Loucy (cell line): ENCODE results near the gene SLFN12L.
"Not testable (repeated sequence)": the region's sequence is repeated elsewhere in the genome, so short reads cannot be mapped to it uniquely, and the experiment has no call there.

ENCODE experiments used
- H2AFZ ChIP-seq: fragments of 200-600 bp; sonication (generic); 2 replicates; pipeline ENCODE4 v1.6.0; 2016; ENCODE audit warnings: antibody characterized with exemption, mild to moderate bottlenecking, low read length, moderate library complexity
- H3F3A ChIP-seq: fragments of 200-600 bp; 2 replicates; pipeline ENCODE4 v1.6.0; 2016; ENCODE audit warnings: antibody characterized with exemption, low read depth, mild to moderate bottlenecking
- H3K27me3 ChIP-seq: fragments of 200-600 bp; sonication (generic); 2 replicates; pipeline ENCODE4 v1.6.1; 2014; ENCODE audit warnings: low read length, mild to moderate bottlenecking; ENCODE audit not compliant: insufficient read depth, poor library complexity, severe bottlenecking
- H3K36me3 ChIP-seq: fragments of 200-600 bp; sonication (generic); 2 replicates; pipeline ENCODE4 v1.6.1; 2016; ENCODE audit warnings: low read length; ENCODE audit not compliant: insufficient read depth
- H3K4me1 ChIP-seq: fragments of 200-600 bp; sonication (generic); 2 replicates; pipeline ENCODE4 v1.5.1; 2014; ENCODE audit warnings: low read length, mild to moderate bottlenecking; ENCODE audit not compliant: insufficient read depth, poor library complexity, severe bottlenecking
- H3K4me2 ChIP-seq: fragments of 200-600 bp; sonication (generic); 2 replicates; pipeline ENCODE4 v1.6.0; 2014; ENCODE audit warnings: antibody characterized with exemption, low read length, low read depth, mild to moderate bottlenecking; ENCODE audit not compliant: poor library complexity, severe bottlenecking
- H3K4me3 ChIP-seq: fragments of 200-600 bp; sonication (generic); 2 replicates; pipeline ENCODE4 v1.5.1; 2014; ENCODE audit warnings: low read length, mild to moderate bottlenecking, mixed read lengths; ENCODE audit not compliant: poor library complexity, severe bottlenecking
- H3K79me2 ChIP-seq: fragments of 200-600 bp; sonication (generic); 2 replicates; pipeline ENCODE4 v1.6.1; 2014; ENCODE audit warnings: low read length; ENCODE audit not compliant: insufficient read depth
- H3K9ac ChIP-seq: fragments of 200-600 bp; sonication (generic); 2 replicates; pipeline ENCODE4 v1.6.0; 2014; ENCODE audit warnings: mild to moderate bottlenecking, low read depth, low read length, moderate library complexity; ENCODE audit not compliant: poor library complexity, severe bottlenecking
- H3K9me2 ChIP-seq: fragments of 200-600 bp; sonication (generic); replicated peaks from 2 replicates; pipeline ENCODE4 v1.6.1; 2016; ENCODE audit warnings: low read depth, low read length, mixed read lengths
- H3K9me3 ChIP-seq: fragments of 200-600 bp; sonication (generic); 2 replicates; pipeline ENCODE4 v1.6.1; 2014; ENCODE audit warnings: mild to moderate bottlenecking, antibody characterized with exemption, low read length, low read depth; ENCODE audit not compliant: insufficient read depth
- H4K20me1 ChIP-seq: fragments of 200-600 bp; sonication (generic); 2 replicates; pipeline ENCODE4 v1.6.0; 2014; ENCODE audit warnings: antibody characterized with exemption, low read length, mild to moderate bottlenecking; ENCODE audit not compliant: insufficient read depth, poor library complexity, severe bottlenecking
- CTCF ChIP-seq: fragments of 200-600 bp; sonication (generic); conservative IDR thresholded peaks from 2 replicates; pipeline ENCODE4 v1.5.1; 2014; ENCODE audit warnings: mild to moderate bottlenecking, antibody characterized with exemption, low read length
- EZH2phosphoT487 ChIP-seq: fragments of 200-600 bp; IDR thresholded peaks from 2 replicates; pipeline ENCODE4 v1.6.1; 2018; ENCODE audit warnings: antibody characterized with exemption, mild to moderate bottlenecking, moderate library complexity, borderline replicate concordance

The SLFN12L gene

GRCh38 chr17:35566968-35567367, 29.5 kb upstream of the SLFN12L start:
- H3K4me3 ChIP-seq, result peak overlapping the region; percentile 88
- TF ChIP-seq EZH2phosphoT487, result no peak
- no peak for TF ChIP-seq CTCF
- H2AFZ ChIP-seq, result no peak overlapping the region
- H3K79me2 ChIP-seq, result peaks cover 36% of the 10 kb centered on the region
- H3F3A ChIP-seq, result no peaks in the 10 kb centered on the region
- no peaks in the 10 kb centered on the region for H3K27me3 ChIP-seq
- no peaks in the 10 kb centered on the region for H3K9me3 ChIP-seq
- peaks cover 15% of the 10 kb centered on the region for H3K4me1 ChIP-seq
- no peaks in the 10 kb centered on the region for H3K9me2 ChIP-seq
- peak overlapping the region; percentile 86 for H3K4me2 ChIP-seq
- peaks cover 12% of the 10 kb centered on the region for H4K20me1 ChIP-seq
- peak overlapping the region; percentile 84 for H3K9ac ChIP-seq
- no peaks in the 10 kb centered on the region for H3K36me3 ChIP-seq

- H3K9me3 ChIP-seq, H3K27me3 ChIP-seq, H4K20me1 ChIP-seq, H3K4me1 ChIP-seq, H3K79me2 ChIP-seq, H3K36me3 ChIP-seq, H3F3A ChIP-seq, H3K9me2 ChIP-seq, H3K9ac ChIP-seq, H2AFZ ChIP-seq, H3K4me2 ChIP-seq, H3K4me3 ChIP-seq: not testable (repeated sequence)
Observed at GRCh38 chr17:35563181-35563580, 25.7 kb upstream of the SLFN12L start.

- Histone ChIP-seq H3K9me3 (no peaks in the 10 kb centered on the region), H2AFZ (no peak within 1 kb of the TSS; the same call in 1 of the 2 replicates), H3K4me3 (no peak within 1 kb of the TSS), H3F3A (no peaks in the 10 kb centered on the region), H3K4me1 (no peaks in the 10 kb centered on the region), H3K4me2 (no peak within 1 kb of the TSS), H3K9ac (no peak within 1 kb of the TSS), H3K27me3 (no peaks in the 10 kb centered on the region), H4K20me1 (no peaks in the 10 kb centered on the region), H3K79me2 (no peaks in the 10 kb centered on the region), H3K36me3 (no peaks in the 10 kb centered on the region), H3K9me2 (no peaks in the 10 kb centered on the region)
- TF ChIP-seq EZH2phosphoT487 (no peak), CTCF (no peak)
Observed at GRCh38 chr17:35560703-35561102, 23.2 kb upstream of the SLFN12L start, which contains the start of gene SLFN14. TSS of gene SLFN14 (minus strand) at chr17:35560819. CDS start at chr17:35558062, 2,757 bp downstream.

- H2AFZ ChIP-seq, result no peak overlapping the region; the same call in 1 of the 2 replicates
- no peaks in the 10 kb centered on the region for H3K36me3 ChIP-seq
- H3K4me1 ChIP-seq, result no peaks in the 10 kb centered on the region
- no peak overlapping the region for H3K9ac ChIP-seq
- no peaks in the 10 kb centered on the region for H3F3A ChIP-seq
- no peaks in the 10 kb centered on the region for H3K79me2 ChIP-seq
- no peaks in the 10 kb centered on the region for H3K27me3 ChIP-seq
- no peaks in the 10 kb centered on the region for H4K20me1 ChIP-seq
- TF ChIP-seq CTCF, result no peak
- no peak for TF ChIP-seq EZH2phosphoT487
- H3K9me2 ChIP-seq, result no peaks in the 10 kb centered on the region
- H3K4me3 ChIP-seq, result no peak overlapping the region
- no peak overlapping the region for H3K4me2 ChIP-seq
- no peaks in the 10 kb centered on the region for H3K9me3 ChIP-seq
Observed at GRCh38 chr17:35559495-35560210, 22.2 kb upstream of the SLFN12L start.
